Suprapubic skin (tissue), 4 donors: Measurements from ENCODE around the gene BAIAP2L2. TPM values are rescaled to one million over a fixed set of nuclear protein-coding genes. Genes with fewer than 3 reads are reported as not detected.

ENCODE experiments used
- DNase-seq, 2 donors: peaks; one replicate each; pipeline ENCODE4 v3.0.0-alpha.2; 2019; ENCODE audit warnings: low spot score in 2 of 2
- H3K27ac ChIP-seq: fragments of 200-600 bp; sonication (generic); one replicate; pipeline ENCODE4 v1.5.1; 2019
- H3K27me3 ChIP-seq: fragments of 200-600 bp; sonication (generic); one replicate; pipeline ENCODE4 v1.5.1; 2019
- H3K36me3 ChIP-seq: fragments of 200-600 bp; sonication (generic); one replicate; pipeline ENCODE4 v1.5.1; 2019
- H3K4me1 ChIP-seq: fragments of 200-600 bp; sonication (generic); one replicate; pipeline ENCODE4 v1.5.1; 2019
- H3K4me3 ChIP-seq: fragments of 200-600 bp; sonication (generic); one replicate; pipeline ENCODE4 v1.5.1; 2019; ENCODE audit warnings: mild to moderate bottlenecking
- H3K9me3 ChIP-seq: fragments of 200-600 bp; sonication (generic); one replicate; pipeline ENCODE4 v1.5.1; 2019
- CTCF ChIP-seq, 2 donors: fragments of 200-600 bp in 1 of 2; fragments of 450-650 bp in 1 of 2; sonication (generic) in 1 of 2; IDR thresholded peaks; one replicate each; pipeline ENCODE4 v1.5.1; 2016 to 2019; ENCODE audit warnings: antibody characterized with exemption in 2 of 2, mild to moderate bottlenecking in 1 of 2, moderate library complexity in 1 of 2
- EP300 ChIP-seq: sonication (generic); formaldehyde crosslinking; IDR thresholded peaks from one replicate; pipeline ENCODE4 v1.6.1; 2017; ENCODE audit warnings: antibody characterized with exemption
- POLR2A ChIP-seq, 2 donors: fragments of 450-650 bp; IDR thresholded peaks; one replicate each; pipeline ENCODE4 v1.6.1; 2017; ENCODE audit warnings: antibody characterized with exemption in 2 of 2, mild to moderate bottlenecking in 2 of 2, moderate library complexity in 2 of 2
- POLR2AphosphoS5 ChIP-seq, 3 donors: sonication (generic); formaldehyde crosslinking; IDR thresholded peaks; one replicate each; pipeline ENCODE4 v1.6.1; 2017; ENCODE audit warnings: antibody characterized with exemption in 3 of 3
- WGBS: methylation state at CpG from one replicate; pipeline ENCODE4 v1.1.5; 2018; 5-methylcytosine and 5-hydroxymethylcytosine counted together
- total RNA-seq, 4 donors: library from RNA; depleted of rRNA; stranded (reverse); fragments of >200 nt; gene quantifications; one replicate each; pipeline ENCODE4 v1.1.0, GENCODE V29; 2016

The BAIAP2L2 gene
- total RNA-seq, 4 donors from 2014 or later, result 0.49 to 1.7 (median 1.6) TPM

- H3K27ac ChIP-seq, result peak overlapping the region; percentile 17
- H3K4me3 ChIP-seq, result no peak overlapping the region
- peak in 1 of 2 donors; percentile 30 for TF ChIP-seq CTCF (IDR thresholded peaks at IDR 0.05)
- no peak for TF ChIP-seq EP300
- peaks cover 18% of the 10 kb centered on the region for H3K4me1 ChIP-seq
- DNase-seq, result peak in 1 of 2 donors; percentile 83
- H3K9me3 ChIP-seq, result no peaks in the 10 kb centered on the region
- no peaks in the 10 kb centered on the region for H3K27me3 ChIP-seq
- WGBS, result 65% methylated on average over 18 of the region's 21 CpGs
- peaks cover 95% of the 10 kb centered on the region for H3K36me3 ChIP-seq
These were observed 40.9 kb downstream of the BAIAP2L2 start for GRCh38 chr22:38069372-38070249.

GRCh38 chr22:38068641-38069371 lies 41.7 kb downstream of the BAIAP2L2 start:
- H3K9me3 ChIP-seq, result no peaks in the 10 kb centered on the region

DNA sequence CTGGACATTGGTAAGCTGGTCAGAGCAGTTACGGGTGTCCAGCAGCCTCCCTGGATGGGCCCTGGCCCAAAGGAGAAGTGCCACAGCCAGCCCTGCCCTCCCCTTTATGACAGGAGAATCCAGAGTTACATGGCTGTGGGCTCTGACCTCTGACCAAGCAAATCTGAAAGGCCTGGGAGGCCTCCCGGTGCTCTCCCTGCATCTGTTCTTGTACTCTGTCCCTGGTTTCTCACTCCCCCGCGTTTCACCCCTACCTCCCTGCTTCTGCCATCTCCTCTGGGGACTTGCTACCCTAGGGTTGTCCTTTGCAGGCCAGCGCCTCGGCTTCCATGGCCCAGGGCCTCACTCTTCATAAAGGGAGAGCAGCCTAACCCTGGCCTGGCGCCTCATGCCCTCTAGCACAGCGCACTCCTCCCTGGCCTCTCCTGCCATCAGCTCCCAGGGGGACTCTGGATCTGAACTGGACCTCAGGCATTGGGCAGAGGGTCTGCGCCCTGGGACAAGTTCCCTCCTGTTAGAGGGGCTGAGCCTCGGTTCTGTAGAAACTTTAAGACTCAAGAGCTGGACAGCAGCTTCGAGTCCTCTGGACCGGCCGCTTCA lies 42.6 kb downstream of the BAIAP2L2 start:
- no peak for DNase-seq
- Histone ChIP-seq H3K4me1 (peaks cover 23% of the 10 kb centered on the region), H3K27ac (peak overlapping the region; percentile 67), H3K9me3 (no peaks in the 10 kb centered on the region), H3K27me3 (no peaks in the 10 kb centered on the region), H3K36me3 (peaks cover 83% of the 10 kb centered on the region), H3K4me3 (no peak overlapping the region)
- no peak for TF ChIP-seq POLR2AphosphoS5 (IDR thresholded peaks at IDR 0.05)
- no peak for TF ChIP-seq EP300
- TF ChIP-seq POLR2A (IDR thresholded peaks at IDR 0.05), result no peak
- no peak for TF ChIP-seq CTCF (IDR thresholded peaks at IDR 0.05)
- 93% methylated on average over 13 of the region's 13 CpGs for WGBS

More at GRCh38 chr22:38068641-38069371, 41.7 kb downstream of the BAIAP2L2 start:
- Histone ChIP-seq H3K4me1 (peaks cover 18% of the 10 kb centered on the region), H3K4me3 (no peak overlapping the region), H3K36me3 (peaks cover 92% of the 10 kb centered on the region), H3K27ac (no peak overlapping the region), H3K27me3 (no peaks in the 10 kb centered on the region)
- peak in 1 of 2 donors; percentile 68 for DNase-seq
- 87% methylated on average over 3 of the region's 13 CpGs for WGBS
- TF ChIP-seq POLR2AphosphoS5 (IDR thresholded peaks at IDR 0.05) (no peak), CTCF (IDR thresholded peaks at IDR 0.05) (no peak), POLR2A (IDR thresholded peaks at IDR 0.05) (no peak), EP300 (no peak)

DNA sequence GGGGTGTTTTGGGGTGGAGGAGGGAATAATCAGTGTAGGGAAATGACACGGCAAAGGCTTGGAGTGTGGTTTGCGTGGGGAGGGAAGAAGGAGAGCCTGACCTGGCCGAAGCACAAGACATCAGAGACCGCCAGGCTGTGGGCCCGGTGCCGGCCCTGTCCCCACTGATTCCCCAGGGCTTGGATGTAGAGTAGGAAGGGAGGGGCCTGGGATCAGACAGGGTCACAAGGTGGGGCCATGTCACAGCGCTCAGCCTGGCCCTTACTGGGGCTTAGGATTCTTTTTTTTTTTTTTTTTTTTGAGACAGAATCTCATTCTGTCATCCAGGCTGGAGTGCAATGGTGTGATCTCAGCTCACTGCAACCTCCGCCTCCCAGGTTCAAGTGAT lies 43.5 kb downstream of the BAIAP2L2 start:
- Histone ChIP-seq H3K27me3 (no peaks in the 10 kb centered on the region), H3K9me3 (no peaks in the 10 kb centered on the region), H3K27ac (peak overlapping the region; percentile 67), H3K36me3 (peaks cover 78% of the 10 kb centered on the region), H3K4me1 (peaks cover 31% of the 10 kb centered on the region), H3K4me3 (no peak overlapping the region)
- 75% methylated on average over 8 of the region's 8 CpGs for WGBS
- no peak for DNase-seq
- TF ChIP-seq POLR2A (IDR thresholded peaks at IDR 0.05) (no peak), CTCF (IDR thresholded peaks at IDR 0.05) (no peak), EP300 (no peak), POLR2AphosphoS5 (IDR thresholded peaks at IDR 0.05) (no peak)
